NCI-H446 (cell line): ENCODE data around the gene ZBTB38.

Experiments
- DNase-seq, 2 experiments: peaks; one replicate each; lab custom pipeline; 2025; lab: John Stamatoyannopoulos, UW

Gene ZBTB38

GRCh38 chr3:141367038-141367730 lies 1.1 kb upstream of the ZBTB38 start:
- DNase-seq = no peak

GRCh38 chr3:141368925-141369794 lies 856 bp downstream of the ZBTB38 start:
- no peak for DNase-seq

- DNase-seq = peak; percentile 45 to 76
Measured at GRCh38 chr3:141370065-141370533, 1.8 kb downstream of the ZBTB38 start.

GRCh38 chr3:141371882-141372281 lies 3.6 kb downstream of the ZBTB38 start:
- no peak for DNase-seq

- peak in 1 of 2 experiments; percentile 22 for DNase-seq
Measured at GRCh38 chr3:141372656-141373055, 4.4 kb downstream of the ZBTB38 start.

- DNase-seq = no peak
Measured at GRCh38 chr3:141373232-141373631, 4.9 kb downstream of the ZBTB38 start.

GRCh38 chr3:141373768-141374526 lies 5.6 kb downstream of the ZBTB38 start:
- DNase-seq = no peak

GRCh38 chr3:141375381-141376301 lies 7.3 kb downstream of the ZBTB38 start:
- DNase-seq = no peak

GRCh38 chr3:141377377-141377776 lies 9.1 kb downstream of the ZBTB38 start:
- no peak for DNase-seq

GRCh38 chr3:141378556-141378955 lies 10.3 kb downstream of the ZBTB38 start:
- DNase-seq = no peak

- DNase-seq = no peak
Measured at GRCh38 chr3:141379250-141379966, 11.1 kb downstream of the ZBTB38 start.

GRCh38 chr3:141380279-141380678 lies 12.0 kb downstream of the ZBTB38 start:
- DNase-seq = no peak

- no peak for DNase-seq
Measured at GRCh38 chr3:141380987-141381386, 12.7 kb downstream of the ZBTB38 start.

- no peak for DNase-seq
Measured at GRCh38 chr3:141382571-141382970, 14.3 kb downstream of the ZBTB38 start.

- DNase-seq = no peak
Measured at GRCh38 chr3:141383555-141384129, 15.3 kb downstream of the ZBTB38 start.

GRCh38 chr3:141384157-141384556 lies 15.9 kb downstream of the ZBTB38 start:
- no peak for DNase-seq

- no peak for DNase-seq
Measured at GRCh38 chr3:141384575-141384974, 16.3 kb downstream of the ZBTB38 start.

- DNase-seq = no peak
Measured at GRCh38 chr3:141385406-141386125, 17.3 kb downstream of the ZBTB38 start.

GRCh38 chr3:141386126-141386488 lies 17.8 kb downstream of the ZBTB38 start:
- DNase-seq = no peak
